AG10803 (cell line): ENCODE measurements around the gene HYDIN.

Experiments used
- DNase-seq: peaks from one replicate; pipeline ENCODE4 v3.0.0; 2010; ENCODE audit warnings: low read depth
- H3K4me3 ChIP-seq: 2 replicates; pipeline ENCODE4 v1.5.1; 2011; ENCODE audit warnings: mild to moderate bottlenecking, low read length, control low read depth
- CTCF ChIP-seq: conservative IDR thresholded peaks from 2 replicates; pipeline ENCODE4 v1.5.1; 2011; ENCODE audit warnings: mild to moderate bottlenecking, low read length, control low read depth, inconsistent platforms

The HYDIN gene

GRCh38 chr16:70809392-70810060 lies 421.0 kb downstream of the HYDIN start:
- DNase-seq: no peak
- TF ChIP-seq CTCF: no peak
- H3K4me3 ChIP-seq: no peak overlapping the region

GRCh38 chr16:70808371-70808770 lies 422.2 kb downstream of the HYDIN start:
- DNase-seq: no peak
- H3K4me3 ChIP-seq: no peak overlapping the region
- TF ChIP-seq CTCF: no peak

GRCh38 chr16:70805787-70806186 lies 424.7 kb downstream of the HYDIN start:
- H3K4me3 ChIP-seq: no peak overlapping the region
- no peak for TF ChIP-seq CTCF
- peak; percentile 84 for DNase-seq

- H3K4me3 ChIP-seq: no peak overlapping the region
- DNase-seq: no peak
- no peak for TF ChIP-seq CTCF
Observed at GRCh38 chr16:70805380-70805779, 425.1 kb downstream of the HYDIN start.

- DNase-seq: no peak
- no peak for TF ChIP-seq CTCF
- H3K4me3 ChIP-seq: peak overlapping the region; percentile 32; the same call in 1 of the 2 replicates
Observed at GRCh38 chr16:70804734-70805169, 425.8 kb downstream of the HYDIN start.

- peak; percentile 90 for DNase-seq
- TF ChIP-seq CTCF: no peak
- peak overlapping the region; percentile 32; the same call in 1 of the 2 replicates for H3K4me3 ChIP-seq
Observed at GRCh38 chr16:70804153-70804733, 426.3 kb downstream of the HYDIN start.

GRCh38 chr16:70803319-70803718 lies 427.2 kb downstream of the HYDIN start:
- no peak overlapping the region for H3K4me3 ChIP-seq
- no peak for TF ChIP-seq CTCF
- peak; percentile 74 for DNase-seq
